Prostate gland (tissue), 2 donors: ENCODE data around the gene CATSPERD. TPM values are rescaled to one million over a fixed set of nuclear protein-coding genes. Genes with fewer than 3 reads are reported as not detected.

ENCODE experiments used
- DNase-seq: peaks from one replicate; pipeline ENCODE4 v3.0.0-alpha.2; 2019; ENCODE audit warnings: low spot score
- H3K27ac ChIP-seq, 2 donors: fragments of 200-600 bp; sonication (generic); 2 replicates each; pipeline ENCODE4 v1.5.1; 2017 to 2019
- H3K27me3 ChIP-seq: fragments of 200-600 bp; sonication (generic); replicated peaks from 2 replicates; pipeline ENCODE4 v1.5.1; 2019; ENCODE audit not compliant: insufficient read depth
- H3K36me3 ChIP-seq, 2 donors: fragments of 200-600 bp; sonication (generic); 1 replicate in 1 of 2; 2 replicates in 1 of 2; pipeline versions ENCODE4 v1.5.1 to v1.8.1; 2017 to 2019
- H3K4me1 ChIP-seq: fragments of 200-600 bp; sonication (generic); replicated peaks from 2 replicates; pipeline ENCODE4 v1.5.1; 2019
- H3K4me3 ChIP-seq, 2 donors: fragments of 200-600 bp; sonication (generic); 2 replicates each; pipeline ENCODE4 v1.5.1; 2017 to 2019
- H3K9me3 ChIP-seq: fragments of 200-600 bp; sonication (generic); 2 replicates; pipeline ENCODE4 v1.5.1; 2017
- POLR2A ChIP-seq: fragments of 450-650 bp; IDR thresholded peaks from one replicate; pipeline ENCODE4 v1.6.1; 2016; ENCODE audit warnings: antibody characterized with exemption, mild to moderate bottlenecking
- POLR2AphosphoS5 ChIP-seq: sonication (generic); formaldehyde crosslinking; IDR thresholded peaks from one replicate; pipeline ENCODE4 v1.6.1; 2017; ENCODE audit warnings: antibody characterized with exemption
- WGBS: methylation state at CpG from one replicate; pipeline ENCODE4 v1.1.5; 2018; 5-methylcytosine and 5-hydroxymethylcytosine counted together
- intact Hi-C: fragments of 100-400 bp; cut with DNase I; formaldehyde crosslinking; loops from one replicate; pipeline ENCODE4 v1.14.2; 2022
- total RNA-seq, 2 donors: library from RNA; depleted of rRNA; stranded (reverse); fragments of >200 nt; gene quantifications; one replicate each; pipeline ENCODE4 v1.1.0, GENCODE V29; 2016
- TF ChIP-seq, protein P1 (sequence below), 4 experiments: fragments of 200-600 bp in 2 of 4; fragments of 450-650 bp in 2 of 4; sonication (generic) in 2 of 4; IDR thresholded peaks; 1 replicate in 3 of 4; 2 replicates in 1 of 4; pipeline ENCODE4 v1.5.1; 2016 to 2019; ENCODE audit warnings: antibody characterized with exemption in 4 of 4, mild to moderate bottlenecking in 2 of 4, moderate library complexity in 2 of 4

The CATSPERD gene
- total RNA-seq, 2 donors from 2014 or later = 1.4 TPM; not detected in 1

DNA sequence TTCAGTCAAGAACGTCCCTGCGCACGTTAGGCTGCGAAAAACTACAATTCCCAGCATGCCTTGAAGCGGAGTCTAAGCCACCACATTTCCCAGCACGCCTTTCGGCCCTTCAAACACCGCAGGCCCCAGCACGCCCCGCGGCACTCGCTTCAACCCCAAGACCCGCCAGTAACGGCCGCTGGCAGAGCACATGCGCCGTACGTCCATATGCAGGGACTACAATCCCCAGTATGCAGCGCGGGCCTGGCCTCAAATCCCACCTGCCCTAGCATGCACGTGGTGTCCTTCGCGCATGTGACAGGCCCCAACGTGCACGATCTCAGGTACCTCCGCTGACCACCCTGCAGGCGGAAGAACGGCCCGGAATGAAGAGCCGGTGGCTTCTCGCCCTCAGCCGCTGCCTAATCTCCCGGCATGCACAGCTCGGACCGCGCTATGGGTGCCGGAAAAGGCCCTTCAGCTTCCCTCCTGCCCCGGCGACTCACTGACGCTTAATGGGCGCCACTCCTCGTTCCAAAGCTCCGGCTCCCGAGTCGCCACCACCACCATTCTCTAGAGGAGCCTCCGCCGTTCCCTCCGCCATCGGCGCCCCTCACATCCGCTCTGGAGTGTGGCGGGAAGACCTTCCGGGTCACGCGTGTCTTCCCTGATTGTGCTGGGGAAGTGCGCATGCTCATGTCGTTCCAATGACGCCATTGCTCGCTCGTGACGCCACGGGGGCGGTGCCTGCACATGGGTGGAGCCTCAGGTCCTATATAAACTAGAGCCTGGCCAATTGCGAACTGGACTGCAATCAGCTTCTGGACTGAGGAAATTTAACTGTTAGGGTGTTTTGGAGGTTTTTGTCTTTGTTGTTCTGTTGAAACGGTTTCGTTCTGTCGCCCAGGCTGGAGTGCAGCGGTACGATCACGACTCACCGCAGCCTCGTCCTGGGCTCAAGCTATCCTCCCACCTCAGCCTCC, 70.4 kb downstream of the CATSPERD start, which contains the start of gene DUS3L:
Gene DUS3L, minus strand, starts transcription at position 605 of the 962 bp plus-strand sequence. Its CDS starts 22 bp downstream, at position 583.
- intact Hi-C loops = no loop called here
- Histone ChIP-seq H3K4me3 (peak within 1 kb of the TSS; percentile 62 to 67), H3K36me3 (peaks cover 10 to 39% of the 10 kb centered on the region in 2 donors), H3K27ac (peak within 1 kb of the TSS; percentile 87 to 93), H3K9me3 (no peaks in the 10 kb centered on the region), H3K4me1 (no peaks in the 10 kb centered on the region), H3K27me3 (no peaks in the 10 kb centered on the region)
- 12% methylated on average over 69 of the region's 72 CpGs for WGBS
- TF ChIP-seq POLR2A (no peak), POLR2AphosphoS5 (peak; percentile 94)
- TF ChIP-seq, protein P1, sequence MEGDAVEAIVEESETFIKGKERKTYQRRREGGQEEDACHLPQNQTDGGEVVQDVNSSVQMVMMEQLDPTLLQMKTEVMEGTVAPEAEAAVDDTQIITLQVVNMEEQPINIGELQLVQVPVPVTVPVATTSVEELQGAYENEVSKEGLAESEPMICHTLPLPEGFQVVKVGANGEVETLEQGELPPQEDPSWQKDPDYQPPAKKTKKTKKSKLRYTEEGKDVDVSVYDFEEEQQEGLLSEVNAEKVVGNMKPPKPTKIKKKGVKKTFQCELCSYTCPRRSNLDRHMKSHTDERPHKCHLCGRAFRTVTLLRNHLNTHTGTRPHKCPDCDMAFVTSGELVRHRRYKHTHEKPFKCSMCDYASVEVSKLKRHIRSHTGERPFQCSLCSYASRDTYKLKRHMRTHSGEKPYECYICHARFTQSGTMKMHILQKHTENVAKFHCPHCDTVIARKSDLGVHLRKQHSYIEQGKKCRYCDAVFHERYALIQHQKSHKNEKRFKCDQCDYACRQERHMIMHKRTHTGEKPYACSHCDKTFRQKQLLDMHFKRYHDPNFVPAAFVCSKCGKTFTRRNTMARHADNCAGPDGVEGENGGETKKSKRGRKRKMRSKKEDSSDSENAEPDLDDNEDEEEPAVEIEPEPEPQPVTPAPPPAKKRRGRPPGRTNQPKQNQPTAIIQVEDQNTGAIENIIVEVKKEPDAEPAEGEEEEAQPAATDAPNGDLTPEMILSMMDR (IDR thresholded peaks at IDR 0.05) = peak in 1 of 4 experiments; percentile 18
- peak; percentile 97 for DNase-seq

DNA sequence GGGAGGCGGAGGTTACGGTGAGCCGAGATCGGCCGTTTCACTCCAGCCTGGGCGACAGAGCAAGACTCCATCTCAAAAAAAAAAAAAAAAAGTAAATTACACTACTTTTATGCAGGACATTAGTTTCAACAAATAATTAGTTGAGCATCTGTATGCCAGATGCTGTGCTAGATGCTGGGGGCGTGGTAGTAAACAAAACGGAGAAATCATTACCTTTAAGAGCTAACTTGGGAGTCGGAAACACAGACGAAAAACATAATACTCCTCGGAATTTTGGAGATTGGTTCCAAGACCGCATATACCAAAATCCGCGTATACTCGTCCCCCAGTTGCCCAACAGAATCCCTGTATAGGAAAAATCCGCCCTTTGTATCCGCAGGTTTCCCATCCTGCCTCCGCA, 71.8 kb downstream of the CATSPERD start:
- H3K27me3 ChIP-seq = no peaks in the 10 kb centered on the region
- no peaks in the 10 kb centered on the region for H3K4me1 ChIP-seq
- peaks cover 6 to 25% of the 10 kb centered on the region in 2 donors for H3K36me3 ChIP-seq
- TF ChIP-seq POLR2A = no peak
- no peak for TF ChIP-seq POLR2AphosphoS5
- TF ChIP-seq, protein P1 (IDR thresholded peaks at IDR 0.05) = no peak
- intact Hi-C loops = no loop called here
- WGBS = 94% methylated on average over 18 of the region's 18 CpGs
- DNase-seq = no peak
- H3K9me3 ChIP-seq = no peaks in the 10 kb centered on the region
- no peak overlapping the region for H3K4me3 ChIP-seq
- no peak overlapping the region for H3K27ac ChIP-seq

- H3K36me3 ChIP-seq = peaks cover 0 to 17% of the 10 kb centered on the region in 2 donors
- intact Hi-C loops = no loop called here
- no peak overlapping the region for H3K4me3 ChIP-seq
- 88% methylated on average over 3 of the region's 3 CpGs for WGBS
- no peak for DNase-seq
- H3K9me3 ChIP-seq = no peaks in the 10 kb centered on the region
- no peaks in the 10 kb centered on the region for H3K4me1 ChIP-seq
- H3K27me3 ChIP-seq = no peaks in the 10 kb centered on the region
- TF ChIP-seq, protein P1 (IDR thresholded peaks at IDR 0.05) = no peak
- TF ChIP-seq POLR2A = no peak
- no peak for TF ChIP-seq POLR2AphosphoS5
- H3K27ac ChIP-seq = no peak overlapping the region
These were observed 72.8 kb downstream of the CATSPERD start for GRCh38 chr19:5793188-5793587.

DNA sequence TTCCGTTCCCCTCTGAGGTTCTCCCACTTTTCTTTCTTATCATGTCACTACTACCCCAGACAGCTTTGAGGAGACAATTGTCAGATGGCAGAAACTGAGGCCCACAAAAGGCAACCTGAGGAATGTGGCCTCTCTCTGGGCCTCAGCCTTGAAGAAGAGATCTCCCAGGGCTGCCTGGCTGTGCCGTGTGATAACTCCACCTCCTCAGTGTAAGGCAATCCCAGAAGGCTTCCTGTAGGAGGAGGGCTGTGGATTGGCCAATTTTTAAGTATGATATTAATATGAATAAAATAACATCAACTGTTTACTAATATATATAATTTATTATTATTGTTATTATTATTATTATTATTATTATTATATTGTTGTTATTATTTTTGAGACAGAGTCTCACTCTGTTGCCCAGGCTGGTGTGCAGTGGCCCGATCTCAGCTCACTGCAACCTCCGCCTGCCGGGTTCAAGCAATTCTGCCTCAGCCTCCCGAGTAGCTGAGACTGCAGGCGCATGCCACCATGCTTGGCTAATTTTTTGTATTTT, 75.0 kb downstream of the CATSPERD start:
- Histone ChIP-seq H3K27ac (no peak overlapping the region), H3K36me3 (no peaks in the 10 kb centered on the region), H3K4me1 (no peaks in the 10 kb centered on the region), H3K4me3 (no peak overlapping the region), H3K27me3 (no peaks in the 10 kb centered on the region), H3K9me3 (no peaks in the 10 kb centered on the region)
- TF ChIP-seq, protein P1 (IDR thresholded peaks at IDR 0.05) = no peak
- no peak for TF ChIP-seq POLR2AphosphoS5
- no peak for TF ChIP-seq POLR2A
- intact Hi-C loops = no loop called here
- 95% methylated on average over 7 of the region's 7 CpGs for WGBS
- DNase-seq = no peak
